Upper lobe of right lung (tissue), 1 donor: ENCODE data around the gene RERE. TPM values are rescaled to one million over a fixed set of nuclear protein-coding genes. Genes with fewer than 3 reads are reported as not detected.

Source experiments
- ATAC-seq: fragments of 200-7000 bp; cut with Tn5 transposase; one replicate; pipeline ENCODE4 v1.9.1; 2020; ENCODE audit warnings: mild to moderate bottlenecking, moderate library complexity
- DNase-seq: peaks from one replicate; pipeline ENCODE4 v3.0.0-alpha.2; 2020
- H3K27ac ChIP-seq: fragments of 200-600 bp; one replicate; pipeline ENCODE4 v1.8.0; 2022
- H3K27me3 ChIP-seq: fragments of 200-600 bp; one replicate; pipeline ENCODE4 v1.8.0; 2022; ENCODE audit warnings: mild to moderate bottlenecking
- H3K36me3 ChIP-seq: fragments of 200-600 bp; one replicate; pipeline ENCODE4 v1.8.0; 2022
- H3K4me1 ChIP-seq: fragments of 200-600 bp; one replicate; pipeline ENCODE4 v1.8.0; 2022
- H3K4me3 ChIP-seq: fragments of 200-600 bp; one replicate; pipeline ENCODE4 v1.8.0; 2022; ENCODE audit warnings: mild to moderate bottlenecking
- H3K9me3 ChIP-seq: fragments of 200-600 bp; one replicate; pipeline ENCODE4 v1.8.0; 2022
- intact Hi-C: fragments of 100-400 bp; cut with DNase I; formaldehyde crosslinking; loops from one replicate; pipeline ENCODE4 v1.11.0; 2022
- total RNA-seq: library from RNA; stranded (reverse); fragmentation: NEBNext Ultra II Directional; extraction: Animal tissue kit (Norgen Biotek cat#: 25700); gene quantifications from one replicate; pipeline ENCODE4 v1.2.1, GENCODE V29; 2021
- TF ChIP-seq, protein P1 (sequence below): fragments of 200-600 bp; IDR thresholded peaks from one replicate; pipeline ENCODE4 v1.8.0; 2022; ENCODE audit warnings: antibody characterized with exemption
- donor health status: DM: no; HTN: yes; CAD: no; lungs with severe emphysema.

RERE gene
- total RNA-seq, 1 donor from 2014 or later = 99.6 TPM

DNA sequence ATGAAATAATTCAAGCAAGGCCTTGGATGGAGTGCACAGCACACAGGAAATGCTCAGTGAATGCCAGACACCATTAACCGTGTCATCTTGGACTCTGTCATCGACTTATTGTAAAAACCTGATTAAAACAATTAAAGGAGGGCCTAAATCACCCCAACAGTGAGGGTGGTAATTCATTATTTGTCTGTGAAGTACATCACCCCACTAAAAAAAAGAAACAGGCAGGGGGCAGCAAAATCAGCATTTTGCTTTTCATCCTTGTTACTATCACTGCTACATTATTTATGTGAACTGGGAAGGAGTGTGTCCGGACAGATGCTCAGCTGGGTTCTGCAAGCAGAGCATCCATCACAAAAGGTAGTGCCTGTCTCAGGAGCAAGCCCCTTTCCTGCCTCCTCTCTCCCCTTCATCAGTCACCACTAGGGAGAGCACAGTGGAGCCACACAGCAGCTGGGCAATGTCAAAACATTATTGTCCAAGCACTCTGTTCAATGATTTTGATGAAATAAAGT, 98.5 kb downstream of the RERE start:
- no peak for ATAC-seq
- peaks cover 17% of the 10 kb centered on the region for H3K4me1 ChIP-seq

DNA sequence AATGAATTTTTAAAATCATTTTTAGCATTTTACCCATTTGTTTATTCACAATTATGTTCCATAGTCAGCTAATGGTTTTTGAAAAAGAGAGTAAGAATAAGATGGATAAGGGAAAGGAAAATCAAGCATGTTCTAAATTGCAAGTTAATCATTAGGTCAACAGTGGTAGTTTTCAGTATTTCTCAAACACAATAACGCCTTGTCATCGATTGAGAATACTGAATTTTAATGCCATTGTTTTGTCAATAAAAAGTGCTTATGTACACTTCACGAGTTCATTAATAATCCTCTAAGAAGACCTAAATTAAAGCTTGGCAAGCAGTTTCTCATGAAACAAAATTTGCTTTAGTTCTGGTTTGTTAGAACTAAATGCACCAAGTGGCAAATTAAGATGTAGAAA, 100.3 kb downstream of the RERE start:
- Histone ChIP-seq H3K4me1 (peaks cover 34% of the 10 kb centered on the region), H3K4me3 (no peak overlapping the region), H3K36me3 (no peaks in the 10 kb centered on the region), H3K27ac (no peak overlapping the region), H3K9me3 (no peaks in the 10 kb centered on the region), H3K27me3 (no peaks in the 10 kb centered on the region)
- ATAC-seq (no peak), DNase-seq (no peak)
- TF ChIP-seq, protein P1, sequence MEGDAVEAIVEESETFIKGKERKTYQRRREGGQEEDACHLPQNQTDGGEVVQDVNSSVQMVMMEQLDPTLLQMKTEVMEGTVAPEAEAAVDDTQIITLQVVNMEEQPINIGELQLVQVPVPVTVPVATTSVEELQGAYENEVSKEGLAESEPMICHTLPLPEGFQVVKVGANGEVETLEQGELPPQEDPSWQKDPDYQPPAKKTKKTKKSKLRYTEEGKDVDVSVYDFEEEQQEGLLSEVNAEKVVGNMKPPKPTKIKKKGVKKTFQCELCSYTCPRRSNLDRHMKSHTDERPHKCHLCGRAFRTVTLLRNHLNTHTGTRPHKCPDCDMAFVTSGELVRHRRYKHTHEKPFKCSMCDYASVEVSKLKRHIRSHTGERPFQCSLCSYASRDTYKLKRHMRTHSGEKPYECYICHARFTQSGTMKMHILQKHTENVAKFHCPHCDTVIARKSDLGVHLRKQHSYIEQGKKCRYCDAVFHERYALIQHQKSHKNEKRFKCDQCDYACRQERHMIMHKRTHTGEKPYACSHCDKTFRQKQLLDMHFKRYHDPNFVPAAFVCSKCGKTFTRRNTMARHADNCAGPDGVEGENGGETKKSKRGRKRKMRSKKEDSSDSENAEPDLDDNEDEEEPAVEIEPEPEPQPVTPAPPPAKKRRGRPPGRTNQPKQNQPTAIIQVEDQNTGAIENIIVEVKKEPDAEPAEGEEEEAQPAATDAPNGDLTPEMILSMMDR = no peak
- intact Hi-C loops = no loop called here

More for the DNA sequence above, 98.5 kb downstream of the RERE start:
- H3K27ac ChIP-seq = no peak overlapping the region
- intact Hi-C loops = no loop called here
- TF ChIP-seq, protein P1 = no peak
- H3K9me3 ChIP-seq = no peaks in the 10 kb centered on the region
- no peak for DNase-seq
- H3K4me3 ChIP-seq = no peak overlapping the region
- no peaks in the 10 kb centered on the region for H3K36me3 ChIP-seq
- no peaks in the 10 kb centered on the region for H3K27me3 ChIP-seq

DNA sequence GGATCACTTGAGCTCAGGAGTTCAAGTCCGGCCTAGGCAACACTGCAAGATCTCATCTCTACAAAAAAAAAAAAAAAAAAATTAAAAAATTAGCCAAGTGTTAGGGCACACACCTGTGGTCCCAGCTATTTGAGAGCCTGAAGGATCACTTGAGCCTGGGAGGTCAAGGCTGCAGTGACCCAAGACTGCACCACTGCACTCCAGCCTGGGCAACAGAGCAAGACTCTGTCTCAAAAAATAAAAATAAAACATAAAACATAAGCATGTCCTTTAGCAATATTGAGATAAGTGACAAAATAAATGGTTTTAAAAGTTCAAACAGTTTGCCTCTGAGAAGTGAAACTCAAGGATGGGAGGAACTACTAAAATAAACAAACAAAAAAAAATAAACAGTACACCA, 101.2 kb downstream of the RERE start:
- ATAC-seq = no peak
- Histone ChIP-seq H3K36me3 (no peaks in the 10 kb centered on the region), H3K4me3 (no peak overlapping the region), H3K4me1 (peaks cover 38% of the 10 kb centered on the region), H3K27ac (no peak overlapping the region), H3K27me3 (no peaks in the 10 kb centered on the region), H3K9me3 (no peaks in the 10 kb centered on the region)
- intact Hi-C loops = no loop called here
- TF ChIP-seq, protein P1 = no peak
- no peak for DNase-seq

DNA sequence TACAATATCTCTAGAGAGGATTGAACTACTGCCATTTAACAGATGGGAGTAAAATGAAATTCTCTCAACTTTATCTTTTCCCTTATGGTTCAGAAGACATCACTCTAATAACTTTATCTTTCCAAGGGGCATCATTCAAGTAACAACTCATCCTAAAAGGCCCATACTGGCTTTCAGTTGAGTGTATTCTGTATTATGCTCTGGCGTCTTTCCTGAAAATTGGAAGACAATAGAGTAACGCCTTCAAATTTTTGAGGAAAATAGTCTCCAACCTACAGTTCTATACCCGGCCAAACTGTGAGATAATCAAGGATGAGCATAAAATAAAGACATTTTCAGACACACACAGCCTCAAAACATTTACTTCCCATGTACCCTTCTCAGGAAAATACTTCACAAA, 103.3 kb downstream of the RERE start:
- no peak for ATAC-seq
- no peak overlapping the region for H3K4me3 ChIP-seq
- no peak for DNase-seq
- H3K9me3 ChIP-seq = no peaks in the 10 kb centered on the region
- H3K4me1 ChIP-seq = peaks cover 39% of the 10 kb centered on the region
- intact Hi-C loops = no loop called here
- no peaks in the 10 kb centered on the region for H3K27me3 ChIP-seq
- no peak overlapping the region for H3K27ac ChIP-seq
- no peaks in the 10 kb centered on the region for H3K36me3 ChIP-seq
- TF ChIP-seq, protein P1 = no peak

DNA sequence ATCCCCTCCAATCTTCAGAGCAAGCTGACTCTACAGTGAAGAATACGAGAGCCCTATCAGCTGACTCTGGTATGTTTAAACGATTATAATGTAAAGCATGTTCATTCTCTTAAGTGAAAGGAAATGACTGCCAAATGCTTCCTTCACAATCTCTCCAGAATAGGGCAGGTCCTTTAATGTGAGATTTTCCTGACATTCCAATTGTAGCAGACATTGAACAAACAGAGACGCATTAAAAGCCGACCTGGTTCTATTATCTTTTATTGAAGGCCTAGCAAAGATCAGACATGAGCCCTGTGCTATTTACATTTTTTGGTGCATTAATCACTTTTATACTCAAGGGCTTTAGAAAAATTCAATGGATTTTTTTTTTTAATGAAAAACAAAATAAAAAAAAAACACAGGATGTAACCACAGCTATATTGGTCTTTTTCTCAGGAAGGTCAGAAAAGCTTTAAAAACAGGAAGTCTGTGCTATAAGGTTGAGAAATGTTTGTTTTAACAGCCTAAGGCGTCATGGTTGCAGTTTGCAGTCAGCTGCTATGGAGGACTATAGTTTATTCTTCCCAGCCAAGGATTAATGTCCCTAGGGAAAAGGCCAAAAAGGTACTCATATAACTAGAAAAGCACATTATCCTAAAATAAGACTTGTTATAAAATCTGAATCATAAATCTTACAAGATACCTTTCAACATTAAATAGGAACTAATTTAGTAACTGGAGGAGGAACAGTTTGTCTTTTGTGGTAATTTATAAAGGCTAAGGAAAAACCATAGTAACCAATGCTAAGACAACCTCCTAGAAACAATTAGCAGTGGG, 104.8 kb downstream of the RERE start:
- ATAC-seq = peak; percentile 71
- Histone ChIP-seq H3K27ac (peak overlapping the region; percentile 73), H3K4me3 (peak overlapping the region; percentile 18), H3K36me3 (no peaks in the 10 kb centered on the region), H3K9me3 (no peaks in the 10 kb centered on the region), H3K27me3 (no peaks in the 10 kb centered on the region), H3K4me1 (peaks cover 41% of the 10 kb centered on the region)
- no peak for DNase-seq
- TF ChIP-seq, protein P1 = no peak
- intact Hi-C loops = no loop called here
